SK-N-SH treated with all-trans-retinoic acid at 6 μM for 48 hours (cell line): ENCODE data around the gene UBE2L6.

Experiments used
- ATAC-seq: fragments of 200-7000 bp; cut with Tn5 transposase; 3 replicates; pipeline ENCODE4 v1.9.1; 2020; ENCODE audit warnings: mild to moderate bottlenecking, moderate library complexity
- BACH2 ChIP-seq: fragments of 250-450 bp; sonication (Bioruptor Pico); IDR thresholded peaks from 2 replicates; pipeline ENCODE4 v1.9.0; 2021; ENCODE audit warnings: mild to moderate bottlenecking, borderline replicate concordance
- CSDC2 ChIP-seq: fragments of 250-450 bp; sonication (Bioruptor Pico); IDR thresholded peaks from 2 replicates; pipeline ENCODE4 v1.5.0; 2020; ENCODE audit warnings: mild to moderate bottlenecking, moderate library complexity
- ESRRG ChIP-seq: fragments of 250-450 bp; sonication (Bioruptor Pico); IDR thresholded peaks from 2 replicates; pipeline ENCODE4 v1.6.1; 2021; ENCODE audit warnings: mild to moderate bottlenecking
- GLIS3 ChIP-seq: fragments of 250-450 bp; sonication (Bioruptor Pico); IDR thresholded peaks from 2 replicates; pipeline ENCODE4 v1.5.0; 2020; ENCODE audit warnings: mild to moderate bottlenecking, moderate library complexity
- ISL1 ChIP-seq: fragments of 250-450 bp; sonication (Bioruptor Pico); IDR thresholded peaks from 2 replicates; pipeline ENCODE4 v2.1.2; 2022; ENCODE audit warnings: mild to moderate bottlenecking, moderate library complexity
- OSR1 ChIP-seq: fragments of 250-450 bp; sonication (Bioruptor Pico); IDR thresholded peaks from 2 replicates; pipeline ENCODE4 v1.8.0; 2022; ENCODE audit warnings: moderate library complexity, mild to moderate bottlenecking, inconsistent platforms
- PATZ1 ChIP-seq: fragments of 250-450 bp; sonication (Bioruptor Pico); IDR thresholded peaks from 2 replicates; pipeline ENCODE4 v1.8.0; 2020; ENCODE audit warnings: mild to moderate bottlenecking, moderate library complexity, borderline replicate concordance
- PPARA ChIP-seq: fragments of 250-450 bp; sonication (Bioruptor Pico); IDR thresholded peaks from 2 replicates; pipeline ENCODE4 v1.5.0; 2020; ENCODE audit warnings: mild to moderate bottlenecking, borderline replicate concordance
- RARB ChIP-seq: fragments of 250-450 bp; sonication (Bioruptor Pico); IDR thresholded peaks from 2 replicates; pipeline ENCODE4 v1.8.0; 2021; ENCODE audit warnings: mild to moderate bottlenecking, moderate library complexity
- TOX ChIP-seq: fragments of 250-450 bp; sonication (Bioruptor Pico); IDR thresholded peaks from 2 replicates; pipeline ENCODE4 v1.8.0; 2021; ENCODE audit warnings: mild to moderate bottlenecking, moderate library complexity, borderline replicate concordance
- TSHZ2 ChIP-seq: fragments of 250-450 bp; sonication (Bioruptor Pico); IDR thresholded peaks from 2 replicates; pipeline ENCODE4 v1.5.0; 2020; ENCODE audit warnings: mild to moderate bottlenecking, moderate library complexity
- ZFP3 ChIP-seq: fragments of 250-450 bp; sonication (Bioruptor Pico); IDR thresholded peaks from 2 replicates; pipeline ENCODE4 v1.5.0; 2020; ENCODE audit warnings: mild to moderate bottlenecking, moderate library complexity
- ZFP30 ChIP-seq: fragments of 450-650 bp; formaldehyde crosslinking; IDR thresholded peaks from 2 replicates; pipeline ENCODE4 v1.5.0; 2022; ENCODE audit warnings: mild to moderate bottlenecking, moderate library complexity
- ZNF565 ChIP-seq: fragments of 450-650 bp; formaldehyde crosslinking; conservative IDR thresholded peaks from 2 replicates; pipeline ENCODE4 v1.5.0; 2020; ENCODE audit warnings: low read depth, mild to moderate bottlenecking, moderate library complexity
- ZNF70 ChIP-seq: fragments of 450-650 bp; formaldehyde crosslinking; IDR thresholded peaks from 2 replicates; pipeline ENCODE4 v1.5.0; 2020; ENCODE audit warnings: mild to moderate bottlenecking, moderate library complexity
- ZNF8 ChIP-seq: fragments of 450-650 bp; formaldehyde crosslinking; IDR thresholded peaks from 2 replicates; pipeline ENCODE4 v1.5.0; 2020; ENCODE audit warnings: mild to moderate bottlenecking, moderate library complexity
- TF ChIP-seq, protein P1 (sequence below): fragments of 250-450 bp; sonication (Bioruptor Pico); IDR thresholded peaks from 2 replicates; pipeline ENCODE4 v1.8.0; 2021; ENCODE audit warnings: low read depth, mild to moderate bottlenecking, moderate library complexity, borderline replicate concordance
- TF ChIP-seq, protein P2 (sequence below): fragments of 250-450 bp; sonication (Bioruptor Pico); IDR thresholded peaks from 2 replicates; pipeline ENCODE4 v1.5.1; 2020; ENCODE audit warnings: low read depth, mild to moderate bottlenecking, moderate library complexity
- TF ChIP-seq, protein P3 (sequence below): fragments of 250-450 bp; sonication (Bioruptor Pico); IDR thresholded peaks from 2 replicates; pipeline ENCODE4 v1.5.1; 2021; ENCODE audit warnings: mild to moderate bottlenecking, moderate library complexity

The UBE2L6 gene

DNA sequence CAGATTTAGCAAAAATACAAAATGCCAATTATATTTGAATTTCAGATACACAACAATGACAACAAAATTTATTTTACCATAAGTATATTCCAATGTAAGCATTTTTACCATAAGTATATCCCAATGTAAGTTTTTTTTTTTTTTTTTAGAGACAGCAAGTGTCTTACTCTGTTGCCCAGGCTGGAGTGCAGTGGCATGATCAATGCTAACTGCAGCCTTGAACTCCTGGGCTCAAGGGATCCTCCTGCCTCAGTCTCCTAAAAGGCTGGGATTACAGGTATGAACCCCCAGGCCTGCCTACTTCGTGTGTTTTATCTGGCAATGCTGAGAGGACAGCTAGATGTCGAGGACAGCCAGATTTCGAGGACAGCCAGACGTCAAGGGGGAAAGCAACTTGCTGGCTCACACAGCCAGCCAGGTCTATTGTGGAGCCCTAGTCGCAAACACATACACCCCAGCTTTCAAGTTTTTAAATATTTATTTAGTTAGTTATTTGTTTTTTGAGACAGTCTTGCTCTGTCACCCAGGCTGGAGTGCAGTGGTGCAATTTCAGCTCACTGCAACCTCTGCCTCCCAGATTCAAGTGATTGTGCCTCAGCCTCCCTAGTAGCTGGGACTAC lies 28.9 kb upstream of the UBE2L6 start:
- ATAC-seq, result no peak
- TF ChIP-seq ZNF8 (CRISPR knock-in tag) (no peak), TOX (CRISPR knock-in tag) (no peak), GLIS3 (CRISPR knock-in tag) (no peak), TSHZ2 (no peak), ZFP3 (CRISPR knock-in tag) (no peak), ZFP30 (CRISPR knock-in tag) (no peak), PPARA (CRISPR knock-in tag) (no peak), BACH2 (CRISPR knock-in tag) (no peak)
- TF ChIP-seq, protein P1, sequence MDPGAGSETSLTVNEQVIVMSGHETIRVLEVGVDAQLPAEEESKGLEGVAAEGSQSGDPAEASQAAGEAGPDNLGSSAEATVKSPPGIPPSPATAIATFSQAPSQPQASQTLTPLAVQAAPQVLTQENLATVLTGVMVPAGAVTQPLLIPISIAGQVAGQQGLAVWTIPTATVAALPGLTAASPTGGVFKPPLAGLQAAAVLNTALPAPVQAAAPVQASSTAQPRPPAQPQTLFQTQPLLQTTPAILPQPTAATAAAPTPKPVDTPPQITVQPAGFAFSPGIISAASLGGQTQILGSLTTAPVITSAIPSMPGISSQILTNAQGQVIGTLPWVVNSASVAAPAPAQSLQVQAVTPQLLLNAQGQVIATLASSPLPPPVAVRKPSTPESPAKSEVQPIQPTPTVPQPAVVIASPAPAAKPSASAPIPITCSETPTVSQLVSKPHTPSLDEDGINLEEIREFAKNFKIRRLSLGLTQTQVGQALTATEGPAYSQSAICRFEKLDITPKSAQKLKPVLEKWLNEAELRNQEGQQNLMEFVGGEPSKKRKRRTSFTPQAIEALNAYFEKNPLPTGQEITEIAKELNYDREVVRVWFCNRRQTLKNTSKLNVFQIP (CRISPR knock-in tag), result no peak
- TF ChIP-seq, protein P2, sequence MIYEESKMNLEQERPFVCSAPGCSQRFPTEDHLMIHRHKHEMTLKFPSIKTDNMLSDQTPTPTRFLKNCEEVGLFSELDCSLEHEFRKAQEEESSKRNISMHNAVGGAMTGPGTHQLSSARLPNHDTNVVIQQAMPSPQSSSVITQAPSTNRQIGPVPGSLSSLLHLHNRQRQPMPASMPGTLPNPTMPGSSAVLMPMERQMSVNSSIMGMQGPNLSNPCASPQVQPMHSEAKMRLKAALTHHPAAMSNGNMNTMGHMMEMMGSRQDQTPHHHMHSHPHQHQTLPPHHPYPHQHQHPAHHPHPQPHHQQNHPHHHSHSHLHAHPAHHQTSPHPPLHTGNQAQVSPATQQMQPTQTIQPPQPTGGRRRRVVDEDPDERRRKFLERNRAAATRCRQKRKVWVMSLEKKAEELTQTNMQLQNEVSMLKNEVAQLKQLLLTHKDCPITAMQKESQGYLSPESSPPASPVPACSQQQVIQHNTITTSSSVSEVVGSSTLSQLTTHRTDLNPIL (CRISPR knock-in tag), result no peak

- TF ChIP-seq RARB (CRISPR knock-in tag), result no peak
- no peak for TF ChIP-seq ZFP30 (CRISPR knock-in tag)
- no peak for TF ChIP-seq OSR1 (CRISPR knock-in tag)
- no peak for TF ChIP-seq PPARA (CRISPR knock-in tag)
- no peak for TF ChIP-seq ZNF565 (CRISPR knock-in tag)
- TF ChIP-seq CSDC2, result no peak
- TF ChIP-seq, protein P1 (CRISPR knock-in tag), result no peak
- TF ChIP-seq ISL1, result no peak
- no peak for TF ChIP-seq PATZ1 (CRISPR knock-in tag)
- TF ChIP-seq TOX (CRISPR knock-in tag), result no peak
- TF ChIP-seq ESRRG (CRISPR knock-in tag), result no peak
- TF ChIP-seq, protein P2 (CRISPR knock-in tag), result no peak
- TF ChIP-seq ZNF70 (CRISPR knock-in tag), result no peak
- TF ChIP-seq, protein P3, sequence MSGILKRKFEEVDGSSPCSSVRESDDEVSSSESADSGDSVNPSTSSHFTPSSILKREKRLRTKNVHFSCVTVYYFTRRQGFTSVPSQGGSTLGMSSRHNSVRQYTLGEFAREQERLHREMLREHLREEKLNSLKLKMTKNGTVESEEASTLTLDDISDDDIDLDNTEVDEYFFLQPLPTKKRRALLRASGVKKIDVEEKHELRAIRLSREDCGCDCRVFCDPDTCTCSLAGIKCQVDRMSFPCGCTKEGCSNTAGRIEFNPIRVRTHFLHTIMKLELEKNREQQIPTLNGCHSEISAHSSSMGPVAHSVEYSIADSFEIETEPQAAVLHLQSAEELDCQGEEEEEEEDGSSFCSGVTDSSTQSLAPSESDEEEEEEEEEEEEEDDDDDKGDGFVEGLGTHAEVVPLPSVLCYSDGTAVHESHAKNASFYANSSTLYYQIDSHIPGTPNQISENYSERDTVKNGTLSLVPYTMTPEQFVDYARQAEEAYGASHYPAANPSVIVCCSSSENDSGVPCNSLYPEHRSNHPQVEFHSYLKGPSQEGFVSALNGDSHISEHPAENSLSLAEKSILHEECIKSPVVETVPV (CRISPR knock-in tag), result no peak
- ATAC-seq, result no peak
Observed at GRCh38 chr11:57588046-57588710, 20.7 kb upstream of the UBE2L6 start.
